ENCODE measurements around the gene GPC3. TPM values are rescaled to one million over a fixed set of nuclear protein-coding genes. Genes with fewer than 3 reads are reported as not detected.

The GPC3 gene
- polyA plus RNA-seq, 1 of the 3 experiments (the other 2 are of a cell fraction): 1.4 TPM

DNA sequence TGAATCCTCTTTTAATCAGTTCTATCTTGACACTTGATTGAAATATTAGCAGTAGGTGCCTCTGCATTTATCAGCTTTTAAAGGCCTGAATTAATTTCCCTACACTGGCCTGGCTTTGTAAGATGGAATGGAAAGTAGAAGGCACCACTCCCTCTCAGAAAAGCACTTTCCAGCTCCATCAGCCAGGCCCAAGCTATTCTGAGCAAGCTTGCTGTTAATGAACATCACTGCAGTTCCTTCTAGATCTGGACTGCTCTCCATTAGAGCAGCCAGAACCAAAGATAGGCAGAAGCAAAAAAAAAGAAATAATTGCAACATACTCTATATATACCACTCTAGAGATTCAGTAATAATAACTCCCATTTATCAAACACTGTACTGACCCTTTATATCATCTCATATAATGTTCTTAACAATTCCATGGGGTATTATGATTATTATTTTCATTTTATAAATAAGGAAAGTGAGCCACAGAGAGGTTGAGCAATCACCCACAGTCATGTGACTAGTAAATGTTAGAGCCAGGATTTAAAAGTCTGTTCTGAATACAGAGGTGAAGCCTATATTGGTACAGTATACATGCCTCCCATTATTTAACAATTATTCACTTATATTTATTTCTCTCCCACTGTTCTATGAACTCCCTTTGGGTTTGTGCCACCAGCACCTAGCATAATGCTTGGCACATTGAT lies 39.4 kb upstream of the GPC3 start:
- H3K4me1 ChIP-seq (ENCODE audit: control insufficient read depth in 1 of 2, insufficient read depth in 2 of 2, low read depth in 1 of 2, low read length in 1 of 2): no peaks in the 10 kb centered on the region
- no peaks in the 10 kb centered on the region; the same call in 1 of the 2 replicates for H3K27me3 ChIP-seq (ENCODE audit: insufficient read depth)
- no peak for TF ChIP-seq MXI1 (IDR thresholded peaks at IDR 0.05; ENCODE audit: low read depth, low read length)
- no peak for TF ChIP-seq CHD2 (IDR thresholded peaks at IDR 0.05; ENCODE audit: low read length, partially characterized antibody)
- no peak for TF ChIP-seq USF1 (IDR thresholded peaks at IDR 0.05; ENCODE audit: borderline replicate concordance, low read depth)
- no peak for TF ChIP-seq GABPA (IDR thresholded peaks at IDR 0.05; ENCODE audit: low read depth)
- no peak for TF ChIP-seq RXRA (IDR thresholded peaks at IDR 0.05; ENCODE audit: borderline replicate concordance, low read depth)
- no peak for TF ChIP-seq RCOR1 (IDR thresholded peaks at IDR 0.05; ENCODE audit: low read length)
- TF ChIP-seq ELF1 (IDR thresholded peaks at IDR 0.05): no peak
- TF ChIP-seq REST (IDR thresholded peaks at IDR 0.05; ENCODE audit: low read depth, low read length): no peak
- TF ChIP-seq EP300 (IDR thresholded peaks at IDR 0.05; ENCODE audit: borderline replicate concordance in 1 of 2, low read depth in 1 of 2, low read length in 1 of 2): no peak
- TF ChIP-seq GATA2 (CRISPR knock-in tag; IDR thresholded peaks at IDR 0.05): no peak
- no peak for TF ChIP-seq TEAD4 (IDR thresholded peaks at IDR 0.05; ENCODE audit: borderline replicate concordance, insufficient read depth)
- TF ChIP-seq EZH2phosphoT487 (IDR thresholded peaks at IDR 0.05; ENCODE audit: borderline replicate concordance, low read depth): no peak
- no peak overlapping the region for H3K4me3 ChIP-seq (ENCODE audit: low read depth in 2 of 2, low read length in 1 of 2)
- H2AFZ ChIP-seq (ENCODE audit: low read depth): no peak overlapping the region
- H3K36me3 ChIP-seq (replicated peaks in 1 of 2; ENCODE audit: control insufficient read depth in 1 of 2, insufficient read depth in 2 of 2, low read length in 1 of 2): no peaks in the 10 kb centered on the region
- no peak overlapping the region for H3K4me2 ChIP-seq
- no peaks in the 10 kb centered on the region for H3K79me2 ChIP-seq (ENCODE audit: insufficient read depth)
- no peak for DNase-seq
- no peaks in the 10 kb centered on the region for H3K9me3 ChIP-seq
- no peaks in the 10 kb centered on the region for H4K20me1 ChIP-seq (ENCODE audit: insufficient read depth)
- no peaks in the 10 kb centered on the region for H3F3A ChIP-seq (replicated peaks; ENCODE audit: insufficient read depth)
- H3K27ac ChIP-seq (ENCODE audit: low read depth in 2 of 2, low read length in 1 of 2): no peak overlapping the region
- ChIA-PET CTCF (interaction anchor here (1.5 kb wide), 1 partner anchor 233 kb away, joined by 6 read pairs; no protein-coding TSS in a partner anchor), POLR2A (no interaction called here)
- no peaks in the 10 kb centered on the region for H3K9me2 ChIP-seq
- no peak overlapping the region for H3K9ac ChIP-seq

DNA sequence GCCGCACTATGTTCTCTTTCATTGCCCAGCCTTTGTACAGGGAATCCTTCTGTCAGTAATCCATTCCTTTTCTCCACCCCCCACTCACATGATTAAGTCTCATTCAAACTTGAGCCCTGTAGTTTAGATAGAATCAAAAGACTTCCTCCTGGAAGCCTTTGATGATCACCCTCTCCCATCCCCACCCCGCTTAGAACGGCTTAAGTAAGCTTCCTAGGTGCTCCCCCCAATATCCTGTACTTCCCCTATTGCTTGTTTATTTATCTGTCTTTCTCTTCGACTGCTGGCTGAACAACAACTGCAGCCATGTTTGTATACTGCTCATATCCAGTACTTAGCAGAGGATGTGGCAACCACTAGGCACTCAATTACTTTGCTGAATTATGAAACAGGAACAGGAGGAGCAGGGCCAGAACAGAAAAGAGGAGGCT lies 38.5 kb upstream of the GPC3 start:
- no peak overlapping the region for H3K27ac ChIP-seq (ENCODE audit: low read depth in 2 of 2, low read length in 1 of 2)
- no peak overlapping the region for H3K4me3 ChIP-seq (ENCODE audit: low read depth in 2 of 2, low read length in 1 of 2)
- H3K9me3 ChIP-seq: no peaks in the 10 kb centered on the region
- no peak overlapping the region for H2AFZ ChIP-seq (ENCODE audit: low read depth)
- no peak overlapping the region for H3K9ac ChIP-seq
- 22% methylated on average over 4 of the region's 4 CpGs for WGBS (ENCODE audit: low lambda C conversion rate)
- H3K36me3 ChIP-seq (replicated peaks in 1 of 2; ENCODE audit: control insufficient read depth in 1 of 2, insufficient read depth in 2 of 2, low read length in 1 of 2): no peaks in the 10 kb centered on the region
- no peaks in the 10 kb centered on the region for H3K79me2 ChIP-seq (ENCODE audit: insufficient read depth)
- no peak overlapping the region for H3K4me2 ChIP-seq
- CTCF ChIA-PET: interaction anchor here (1.5 kb wide), 1 partner anchor 232 kb away, joined by 6 read pairs; no protein-coding TSS in a partner anchor
- no peak for DNase-seq
- H3K4me1 ChIP-seq (ENCODE audit: control insufficient read depth in 1 of 2, insufficient read depth in 2 of 2, low read depth in 1 of 2, low read length in 1 of 2): no peaks in the 10 kb centered on the region
- POLR2A ChIA-PET: no interaction called here
- no peaks in the 10 kb centered on the region; the same call in 1 of the 2 replicates for H3K27me3 ChIP-seq (ENCODE audit: insufficient read depth)
- no peaks in the 10 kb centered on the region for H4K20me1 ChIP-seq (ENCODE audit: insufficient read depth)
- H3K9me2 ChIP-seq: no peaks in the 10 kb centered on the region
- H3F3A ChIP-seq (replicated peaks; ENCODE audit: insufficient read depth): no peaks in the 10 kb centered on the region
- TF ChIP-seq GATA2 (CRISPR knock-in tag; IDR thresholded peaks at IDR 0.05) (no peak), EP300 (IDR thresholded peaks at IDR 0.05; ENCODE audit: borderline replicate concordance in 1 of 2, low read depth in 1 of 2, low read length in 1 of 2) (no peak), TCF12 (IDR thresholded peaks at IDR 0.05) (no peak), ELF1 (IDR thresholded peaks at IDR 0.05) (no peak), RFX5 (IDR thresholded peaks at IDR 0.05; ENCODE audit: low read length) (no peak), CTCF (IDR thresholded peaks at IDR 0.05) (no peak), GABPA (IDR thresholded peaks at IDR 0.05; ENCODE audit: low read depth) (no peak), MEF2A (IDR thresholded peaks at IDR 0.05; ENCODE audit: borderline replicate concordance, low read depth) (no peak), RCOR1 (IDR thresholded peaks at IDR 0.05; ENCODE audit: low read length) (no peak), SIN3A (IDR thresholded peaks at IDR 0.05; ENCODE audit: borderline replicate concordance, low read depth, low read length) (no peak), IRF3 (IDR thresholded peaks at IDR 0.05; ENCODE audit: low read depth, low read length) (no peak), NFIC (IDR thresholded peaks at IDR 0.05; ENCODE audit: borderline replicate concordance) (no peak), TAF1 (IDR thresholded peaks at IDR 0.05; ENCODE audit: borderline replicate concordance, low read depth, low read length) (no peak)

All from SK-N-SH (cell line).